GM23248 (cell line): Measurements from ENCODE around the gene SORD. TPM values are rescaled to one million over a fixed set of nuclear protein-coding genes. Genes with fewer than 3 reads are reported as not detected.
"Not testable (repeated sequence)": the region's sequence is repeated elsewhere in the genome, so short reads cannot be mapped to it uniquely, and the experiment has no call there.

Experiments
- DNase-seq: peaks from one replicate; pipeline ENCODE4 v3.0.0-alpha.2; 2015
- H2AFZ ChIP-seq: fragments of 200-600 bp; sonication (generic); 2 replicates; pipeline ENCODE4 v1.6.1; 2016; ENCODE audit warnings: antibody characterized with exemption
- H3F3A ChIP-seq: fragments of 200-600 bp; sonication (generic); 2 replicates; pipeline ENCODE4 v1.6.1; 2016; ENCODE audit warnings: mild to moderate bottlenecking, antibody characterized with exemption, mixed run types; ENCODE audit not compliant: insufficient read depth
- H3K27ac ChIP-seq: fragments of 200-600 bp; sonication (generic); 2 replicates; pipeline ENCODE4 v1.5.1; 2016; ENCODE audit warnings: mild to moderate bottlenecking
- H3K27me3 ChIP-seq: fragments of 200-600 bp; sonication (generic); replicated peaks from 2 replicates; pipeline ENCODE4 v1.6.1; 2016; ENCODE audit warnings: mild to moderate bottlenecking; ENCODE audit not compliant: insufficient read depth
- H3K36me3 ChIP-seq: fragments of 200-600 bp; sonication (generic); 2 replicates; pipeline ENCODE4 v1.6.1; 2016; ENCODE audit warnings: low read depth, mild to moderate bottlenecking
- H3K4me1 ChIP-seq: fragments of 200-600 bp; sonication (generic); 2 replicates; pipeline ENCODE4 v1.6.1; 2016; ENCODE audit warnings: mild to moderate bottlenecking; ENCODE audit not compliant: insufficient read depth
- H3K4me2 ChIP-seq: fragments of 200-600 bp; sonication (generic); one replicate; pipeline ENCODE4 v1.6.1; 2016; ENCODE audit warnings: mild to moderate bottlenecking; ENCODE audit not compliant: unreplicated experiment
- H3K4me3 ChIP-seq: fragments of 200-600 bp; sonication (generic); 2 replicates; pipeline ENCODE4 v1.5.1; 2016; ENCODE audit warnings: mild to moderate bottlenecking
- H3K79me2 ChIP-seq: fragments of 200-600 bp; sonication (generic); 2 replicates; pipeline ENCODE4 v1.6.1; 2016; ENCODE audit warnings: mild to moderate bottlenecking; ENCODE audit not compliant: insufficient read depth
- H3K9ac ChIP-seq: fragments of 200-600 bp; sonication (generic); 2 replicates; pipeline ENCODE4 v1.6.1; 2016; ENCODE audit warnings: mild to moderate bottlenecking
- H3K9me2 ChIP-seq: fragments of 200-600 bp; sonication (generic); 2 replicates; pipeline ENCODE4 v1.6.1; 2016; ENCODE audit warnings: mixed run types, mild to moderate bottlenecking, moderate library complexity; ENCODE audit not compliant: insufficient read depth
- H3K9me3 ChIP-seq: fragments of 200-600 bp; sonication (generic); one replicate; pipeline ENCODE4 v1.6.1; 2017; ENCODE audit warnings: low read depth
- H4K20me1 ChIP-seq: fragments of 200-600 bp; sonication (generic); 2 replicates; pipeline ENCODE4 v1.6.0; 2016; ENCODE audit not compliant: insufficient read depth
- EZH2 ChIP-seq: fragments of 200-600 bp; sonication (generic); IDR thresholded peaks from 2 replicates; pipeline ENCODE4 v1.6.1; 2018; ENCODE audit warnings: antibody characterized with exemption, mild to moderate bottlenecking; ENCODE audit not compliant: insufficient read depth, poor library complexity, severe bottlenecking
- EZH2phosphoT487 ChIP-seq: fragments of 200-600 bp; sonication (generic); IDR thresholded peaks from 2 replicates; pipeline ENCODE4 v1.6.1; 2018; ENCODE audit warnings: antibody characterized with exemption, moderate library complexity, mild to moderate bottlenecking, low read depth; ENCODE audit not compliant: insufficient read depth
- WGBS, 2 experiments: methylation state at CpG; one replicate each; pipeline ENCODE4 v1.1.6; 2015 to 2017; ENCODE audit warnings: low lambda C conversion rate in 2 of 2, low coverage in 1 of 2; ENCODE audit errors: missing lambda C conversion rate in 2 of 2; 5-methylcytosine and 5-hydroxymethylcytosine counted together
- in situ Hi-C: fragments of 300-500 bp; cut with MboI; formaldehyde crosslinking; loops from 2 replicates; pipeline ENCODE4 v1.15.0; 2020
- polyA plus RNA-seq: library from polyadenylated mRNA; unstranded; fragments of >200 nt; fragmentation: Nextera tagmentation; extraction: Ambion mirVana; gene quantifications from 2 replicates; pipeline ENCODE4 v1.2.1, GENCODE V29; 2016
- total RNA-seq: library from RNA; depleted of rRNA; stranded (reverse); fragments of >200 nt; shearing (Covaris generic); gene quantifications from 2 replicates; pipeline ENCODE4 v1.2.3, GENCODE V29; 2014

SORD gene
- total and polyA plus RNA-seq, 2 experiments from 2014 or later = 10.9 to 12.9 TPM

DNA sequence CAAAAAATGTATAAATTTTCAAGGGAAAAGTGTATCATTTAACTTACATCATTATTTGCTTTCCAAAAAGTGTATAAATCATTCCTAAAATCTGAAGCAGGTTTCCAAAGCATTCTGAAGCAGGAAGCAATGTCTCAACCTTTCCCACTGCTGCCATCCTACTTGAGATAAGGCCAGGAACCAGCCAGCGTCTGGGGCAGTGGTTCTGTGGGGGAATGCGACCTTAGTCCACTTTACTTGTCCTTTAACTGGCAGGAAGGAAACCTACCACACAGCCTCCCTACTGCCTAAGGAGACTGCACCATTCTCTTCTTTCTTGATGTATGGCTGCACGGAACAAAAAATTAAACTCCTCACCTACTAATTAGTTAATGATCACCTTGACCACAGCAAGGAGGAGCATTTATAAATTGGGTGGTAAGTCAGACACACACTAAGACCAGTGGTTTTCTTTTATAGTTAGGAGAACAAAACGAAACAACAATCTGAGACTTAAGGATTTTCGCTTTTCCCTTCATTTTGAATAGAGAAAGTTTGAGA is 3.7 kb downstream of the SORD start:
- H3K9me3 ChIP-seq = no peaks in the 10 kb centered on the region
- no peak for TF ChIP-seq EZH2
- TF ChIP-seq EZH2phosphoT487 = no peak
- H3K27me3 ChIP-seq = no peaks in the 10 kb centered on the region
- no peaks in the 10 kb centered on the region for H3K36me3 ChIP-seq
- H3K79me2 ChIP-seq = no peaks in the 10 kb centered on the region
- H3K4me3 ChIP-seq = no peak overlapping the region
- WGBS, 2 experiments = 64 to 76% methylated on average over 5 of the region's 5 CpGs
- H3K9ac ChIP-seq = no peak overlapping the region
- H2AFZ ChIP-seq = no peak overlapping the region
- H3K4me1 ChIP-seq = peaks cover 10% of the 10 kb centered on the region; the same call in 1 of the 2 replicates
- DNase-seq = no peak
- no peak overlapping the region for H3K27ac ChIP-seq
- no peak overlapping the region for H3K4me2 ChIP-seq
- no peaks in the 10 kb centered on the region for H4K20me1 ChIP-seq
- in situ Hi-C loops = loop anchor here (10.0 kb wide), 1 partner anchor 172 kb away; no protein-coding TSS in a partner anchor
- H3K9me2 ChIP-seq = no peaks in the 10 kb centered on the region
- H3F3A ChIP-seq = 0 out of 2 replicates have a peak, but pooled peaks cover 8% of the 10 kb centered on the region

DNA sequence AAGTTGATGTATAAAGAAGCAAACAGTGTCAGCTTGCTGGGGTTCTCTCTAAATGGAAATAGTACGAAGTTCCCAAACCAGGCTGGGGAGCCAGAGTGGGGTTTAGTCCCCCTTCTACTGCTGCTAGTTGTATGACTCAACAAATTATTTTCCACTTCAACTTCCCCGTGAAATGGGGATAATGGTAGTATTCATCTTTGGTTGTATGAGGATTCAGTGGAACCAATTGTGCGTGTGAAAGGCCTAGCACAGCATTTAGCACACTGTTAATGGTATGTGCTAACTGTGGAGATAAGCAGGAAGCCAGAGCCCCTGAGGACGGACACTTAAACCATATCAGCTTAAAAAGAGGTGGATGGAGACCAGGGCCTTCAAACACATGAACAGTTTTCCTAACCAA is 4.2 kb downstream of the SORD start:
- TF ChIP-seq EZH2 = no peak
- no peak for TF ChIP-seq EZH2phosphoT487
- Histone ChIP-seq H2AFZ (no peak overlapping the region), H3K9ac (no peak overlapping the region), H3F3A (0 out of 2 replicates have a peak, but pooled peaks cover 8% of the 10 kb centered on the region), H3K9me3 (no peaks in the 10 kb centered on the region), H4K20me1 (no peaks in the 10 kb centered on the region), H3K27ac (no peak overlapping the region), H3K79me2 (no peaks in the 10 kb centered on the region), H3K27me3 (no peaks in the 10 kb centered on the region), H3K4me1 (peaks cover 10% of the 10 kb centered on the region; the same call in 1 of the 2 replicates), H3K4me2 (no peak overlapping the region), H3K4me3 (no peak overlapping the region), H3K36me3 (no peaks in the 10 kb centered on the region), H3K9me2 (no peaks in the 10 kb centered on the region)
- in situ Hi-C loops = loop anchor here (10.0 kb wide), 1 partner anchor 172 kb away; no protein-coding TSS in a partner anchor
- 59 to 71% methylated on average over 4 of the region's 4 CpGs for WGBS, 2 experiments
- DNase-seq = no peak

DNA sequence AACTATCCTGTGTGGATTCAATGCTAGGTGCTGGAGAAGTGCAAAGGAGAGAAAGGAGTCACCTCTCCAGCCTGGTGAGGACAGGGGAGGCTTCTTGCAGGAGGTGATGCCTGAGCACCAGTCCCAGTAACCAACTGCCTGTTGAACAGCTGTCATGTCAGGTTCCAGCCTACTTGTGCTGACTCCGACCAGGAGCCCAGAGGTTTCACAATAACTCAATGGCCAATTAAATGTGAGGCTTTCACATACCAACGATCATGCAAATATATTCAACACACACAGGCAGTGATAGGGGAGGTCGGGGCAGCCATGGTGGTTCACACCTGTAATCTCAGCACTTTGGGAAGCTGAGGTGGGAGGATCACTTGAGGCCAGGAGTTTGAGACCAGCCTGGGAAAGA is 7.7 kb downstream of the SORD start:
- in situ Hi-C loops = no loop called here
- TF ChIP-seq EZH2 (no peak), EZH2phosphoT487 (no peak)
- no peaks in the 10 kb centered on the region for H3K27me3 ChIP-seq
- H3K79me2 ChIP-seq = no peaks in the 10 kb centered on the region
- no peaks in the 10 kb centered on the region for H4K20me1 ChIP-seq
- no peak overlapping the region for H3K27ac ChIP-seq
- no peaks in the 10 kb centered on the region for H3K36me3 ChIP-seq
- no peak overlapping the region for H2AFZ ChIP-seq
- H3K9me2 ChIP-seq = no peaks in the 10 kb centered on the region
- DNase-seq = no peak
- 58 to 61% methylated on average over 3 of the region's 3 CpGs for WGBS, 2 experiments
- no peak overlapping the region for H3K4me2 ChIP-seq
- H3K9me3 ChIP-seq = no peaks in the 10 kb centered on the region
- H3K4me3 ChIP-seq = no peak overlapping the region
- H3K9ac ChIP-seq = no peak overlapping the region
- no peaks in the 10 kb centered on the region for H3F3A ChIP-seq
- no peaks in the 10 kb centered on the region for H3K4me1 ChIP-seq

DNA sequence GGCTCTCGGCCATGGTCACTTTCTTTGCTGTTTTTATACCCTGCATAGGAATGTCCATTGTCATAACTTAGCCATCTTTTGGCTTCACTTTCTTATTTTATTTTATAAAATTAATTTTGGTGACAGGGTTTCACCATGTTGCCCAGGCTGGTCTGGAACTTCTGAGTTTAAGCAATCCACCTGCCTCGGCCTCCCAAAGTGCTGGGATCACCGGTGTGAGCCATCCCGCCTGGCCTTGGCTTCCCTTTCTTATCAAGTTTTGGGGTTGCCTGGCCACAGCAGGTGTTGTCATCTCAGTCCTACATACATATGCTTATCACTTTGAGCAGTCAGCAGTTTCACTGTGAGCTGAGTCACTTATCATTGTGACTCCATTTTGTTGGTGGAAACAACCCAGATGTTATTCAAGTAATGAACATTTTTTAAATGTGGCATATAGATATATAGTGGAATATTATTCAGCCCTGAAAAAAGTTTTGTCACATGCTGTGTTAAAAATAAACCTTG is 8.6 kb downstream of the SORD start:
- H3K4me3 ChIP-seq, H3K27ac ChIP-seq, in situ Hi-C loops, H3K9me2 ChIP-seq, H4K20me1 ChIP-seq, H3K4me1 ChIP-seq, H3K27me3 ChIP-seq, H2AFZ ChIP-seq, H3K9ac ChIP-seq, H3K9me3 ChIP-seq, H3F3A ChIP-seq, H3K79me2 ChIP-seq, DNase-seq, H3K36me3 ChIP-seq, H3K4me2 ChIP-seq: not testable (repeated sequence)
- WGBS, 2 experiments = 75 to 82% methylated on average over 4 of the region's 4 CpGs

DNA sequence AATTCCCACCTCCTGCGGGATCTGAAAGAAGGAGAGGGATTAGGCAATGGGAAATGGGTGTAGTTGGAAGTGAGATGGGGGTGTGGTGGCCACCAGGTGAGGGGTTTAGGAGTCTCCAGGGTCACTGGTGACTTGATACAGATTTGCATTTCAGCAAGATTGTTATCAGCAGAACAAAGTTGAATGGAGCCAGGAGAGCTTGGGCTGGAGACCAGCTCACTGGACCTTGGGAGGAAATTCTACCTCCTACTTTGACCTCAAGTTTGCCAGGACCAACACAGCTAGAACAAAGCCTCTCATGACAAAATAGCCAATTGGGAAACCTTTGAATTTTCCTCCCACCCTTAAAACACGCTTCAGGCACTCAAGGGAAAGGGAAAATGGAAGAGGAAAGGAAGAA is 9.5 kb downstream of the SORD start:
- DNase-seq, in situ Hi-C loops: not testable (repeated sequence)

DNA sequence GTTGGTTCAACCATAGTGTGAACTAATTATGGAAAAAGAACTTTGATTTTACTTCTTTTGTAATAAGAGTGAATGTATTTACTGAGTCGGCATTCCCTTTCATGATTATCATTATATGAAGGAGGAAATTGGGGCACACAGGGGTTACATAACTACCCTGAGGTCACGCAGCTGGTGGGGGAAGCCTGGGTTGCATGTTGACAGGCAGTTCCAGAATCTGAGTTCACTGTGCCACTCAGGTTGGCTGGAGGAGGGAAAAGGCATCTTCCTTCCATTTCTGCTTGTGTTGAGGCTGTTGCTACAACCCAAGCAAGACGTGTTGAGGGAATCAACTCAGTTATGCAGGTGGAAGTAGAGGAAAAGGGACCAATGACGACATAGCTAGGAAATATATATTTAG is 11.1 kb downstream of the SORD start:
- H3K9me3 ChIP-seq, H3K9ac ChIP-seq, H3K4me2 ChIP-seq, H3K27me3 ChIP-seq, H3K36me3 ChIP-seq, H3K4me1 ChIP-seq, in situ Hi-C loops, H3K4me3 ChIP-seq, H2AFZ ChIP-seq, H3K27ac ChIP-seq, DNase-seq, H4K20me1 ChIP-seq, H3K79me2 ChIP-seq, H3F3A ChIP-seq, H3K9me2 ChIP-seq: not testable (repeated sequence)
- 96 to 98% methylated on average over 4 of the region's 4 CpGs for WGBS, 2 experiments

More for the DNA sequence above, 9.5 kb downstream of the SORD start:
- not testable (repeated sequence) for H2AFZ ChIP-seq, H3K4me1 ChIP-seq, H3K9me2 ChIP-seq, H3K79me2 ChIP-seq, H3K9ac ChIP-seq, H3K36me3 ChIP-seq, H3K9me3 ChIP-seq, H4K20me1 ChIP-seq, H3K27me3 ChIP-seq, H3K4me3 ChIP-seq, H3K4me2 ChIP-seq, H3F3A ChIP-seq, H3K27ac ChIP-seq
- 100% methylated on average over 1 to 2 of the region's 2 CpGs for WGBS, 2 experiments
